Heart left ventricle (tissue), 13 donors: Measurements from ENCODE around the gene RUFY1.
"Not testable (repeated sequence)": the region's sequence is repeated elsewhere in the genome, so short reads cannot be mapped to it uniquely, and the experiment has no call there.

ENCODE experiments used
- CTCF ChIP-seq, 12 donors: fragments of 200-600 bp; sonication (generic) in 4 of 12; IDR thresholded peaks; one replicate each; pipeline versions ENCODE4 v1.5.0 to v1.8.0; 2018 to 2022; ENCODE audit warnings: antibody characterized with exemption in 12 of 12, mild to moderate bottlenecking in 5 of 12
- POLR2A ChIP-seq, 2 donors: fragments of 450-650 bp; IDR thresholded peaks; one replicate each; pipeline ENCODE4 v1.6.1; 2017; ENCODE audit warnings: antibody characterized with exemption in 2 of 2, mild to moderate bottlenecking in 2 of 2, moderate library complexity in 2 of 2
- donor health status: ischemic (EF 13 %, LVEDD 7.1; RV severe dilation, severe dysfunction).
- donor health status: DM: no; HTN: yes; CAD: no.
- donor health status: DM: no; HTN: no; CAD: no.
- donor health status: ischemic (EF 25% LVEDD 6.9; RV normal size, moderate dysfunction).
- donor health status: ischemic (EF 25% LVEDD 5.7; RV mildly dilated, moderate dysfunction).
- donor health status: ischemic (EF 35%, LVEDD 5.7; RV mildly dilated, moderate dysfunction).
- donor health status: nonischemic (EF 11% LVEDD 7.7; RV severe dilation, severe dysfunction).
- donor health status: DM: yes; HTN: yes; CAD: no.
- donor health status: PGD.
- donor health status: ischemic (EF 29% LVEDD 5.4; RV normal size, mild dysfunction).
- donor health status: nonischemic (EF 23%, LVEDD 6.1; RV moderate dilation, normal function).

- TF ChIP-seq CTCF, POLR2A (IDR thresholded peaks at IDR 0.05): not testable (repeated sequence)
Observed at GRCh38 chr5:179639296-179639695, 88.9 kb downstream of the RUFY1 start.
